CD4-positive, alpha-beta T cell treated with Interleukin-4 for 4 hours (primary cell): ENCODE measurements around the gene ATP6V1E1.
"Not testable (repeated sequence)": the region's sequence is repeated elsewhere in the genome, so short reads cannot be mapped to it uniquely, and the experiment has no call there.

Experiments used
- DNase-seq: peaks from one replicate; pipeline ENCODE4 v3.0.0-alpha.2; 2020

Gene ATP6V1E1

DNA sequence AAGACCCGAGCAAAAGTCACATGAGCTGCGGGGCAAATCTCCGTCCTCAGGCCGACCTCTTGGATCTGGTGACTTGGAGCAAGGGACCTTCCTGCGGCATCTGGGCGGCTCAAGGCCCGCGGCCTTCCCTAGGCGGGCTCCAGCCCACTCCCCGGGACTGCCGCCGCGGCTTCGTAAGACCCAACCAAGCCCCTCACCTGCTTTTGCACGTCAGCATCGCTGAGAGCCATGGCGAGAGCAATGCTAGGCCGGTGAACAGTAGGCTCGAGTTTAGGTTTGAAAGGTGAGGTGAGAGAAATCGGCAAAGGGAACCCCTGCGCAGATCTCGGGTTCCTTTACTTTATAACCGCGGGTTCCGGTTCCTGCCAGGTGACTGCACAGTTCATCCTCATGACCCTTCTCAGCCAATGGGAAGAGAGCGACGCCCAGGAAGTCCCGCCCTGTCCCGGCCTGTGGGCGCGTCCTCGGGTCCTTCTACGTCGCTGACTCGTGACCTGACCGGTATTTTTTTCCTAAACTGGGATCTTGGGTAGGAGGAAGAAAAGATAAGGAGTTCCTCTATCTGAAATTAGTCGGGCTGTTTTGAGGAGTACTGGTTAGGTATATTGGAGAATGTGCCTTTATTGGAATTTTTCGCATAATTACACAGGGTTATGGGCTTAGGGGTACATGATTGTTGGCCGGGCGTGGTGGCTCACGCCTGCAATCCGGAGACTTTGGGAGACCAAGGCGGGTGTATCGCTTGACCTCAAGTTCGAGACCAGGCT lies at the start of gene ATP6V1E1:
TSS of gene ATP6V1E1 (minus strand) at position 344 of the 767 bp plus-strand sequence. CDS start at position 230, 114 bp downstream.
- peak; percentile 96 for DNase-seq

DNA sequence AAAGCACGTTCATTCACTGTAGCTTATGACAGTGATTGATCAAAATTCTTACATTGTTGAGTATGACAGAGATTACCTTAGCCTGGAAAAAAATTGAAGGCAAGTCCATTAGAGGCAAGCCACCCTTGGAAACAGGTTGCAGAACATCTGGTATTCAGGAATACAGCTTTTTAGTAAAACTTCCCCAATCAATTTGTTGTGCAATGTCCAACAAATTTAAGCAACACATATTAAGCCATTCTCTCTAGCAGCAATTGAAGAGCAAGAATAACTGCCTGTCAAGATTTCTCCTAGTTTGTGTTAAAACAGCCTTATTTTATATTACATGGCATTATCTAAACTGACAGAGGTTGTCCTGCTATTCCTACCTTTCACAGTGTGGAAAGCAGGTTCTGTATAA lies 47.0 kb upstream of the ATP6V1E1 start:
- no peak for DNase-seq

DNA sequence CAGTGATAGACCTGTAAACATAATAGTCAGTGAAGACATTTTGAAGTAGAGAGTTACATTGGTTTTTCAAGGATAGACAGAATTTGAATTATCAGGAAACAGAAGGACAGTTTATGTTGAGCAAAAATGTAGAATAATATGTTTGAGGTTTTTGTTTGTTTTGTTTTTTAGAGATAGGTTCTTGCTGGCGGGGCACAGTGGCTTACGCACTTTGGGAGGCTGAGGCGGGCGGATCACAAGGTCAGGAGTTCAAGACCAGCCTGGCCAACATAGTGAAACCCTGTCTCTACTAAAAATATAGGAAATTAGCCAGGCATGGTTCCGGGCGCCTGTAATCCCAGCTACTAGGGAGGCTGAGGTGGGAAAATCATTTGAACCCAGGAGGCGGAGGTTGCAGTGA lies 45.6 kb upstream of the ATP6V1E1 start:
- no peak for DNase-seq

GRCh38 chr22:17672417-17672991 lies 44.0 kb upstream of the ATP6V1E1 start:
- no peak for DNase-seq

DNA sequence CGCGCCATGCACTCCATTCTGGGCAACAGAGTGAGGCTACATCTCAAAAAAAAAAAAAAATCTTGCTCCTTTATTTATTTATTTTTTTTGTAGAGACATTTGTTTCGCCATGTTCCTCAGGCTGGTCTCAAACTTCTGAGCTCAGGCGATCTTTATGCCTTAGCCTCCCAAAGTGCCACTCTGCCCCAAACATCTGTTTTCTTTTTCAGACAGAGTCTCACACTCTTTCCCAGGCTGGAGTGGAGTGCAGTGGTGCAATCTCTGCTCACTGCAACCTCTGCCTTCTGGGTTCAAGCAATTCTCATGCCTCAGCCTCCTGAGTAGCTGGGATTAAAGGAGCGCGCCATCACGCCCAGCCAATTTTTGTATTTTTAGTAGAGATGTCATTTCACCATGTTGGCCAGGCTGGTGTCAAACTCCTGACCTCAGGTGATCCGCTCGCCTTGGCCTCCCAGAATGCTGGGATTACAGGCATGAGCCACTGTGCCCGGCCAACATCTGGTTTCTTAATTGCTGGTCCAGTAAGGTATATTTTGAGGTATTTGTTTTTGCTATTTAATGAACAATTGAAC lies 43.1 kb upstream of the ATP6V1E1 start:
- DNase-seq, result not testable (repeated sequence)

DNA sequence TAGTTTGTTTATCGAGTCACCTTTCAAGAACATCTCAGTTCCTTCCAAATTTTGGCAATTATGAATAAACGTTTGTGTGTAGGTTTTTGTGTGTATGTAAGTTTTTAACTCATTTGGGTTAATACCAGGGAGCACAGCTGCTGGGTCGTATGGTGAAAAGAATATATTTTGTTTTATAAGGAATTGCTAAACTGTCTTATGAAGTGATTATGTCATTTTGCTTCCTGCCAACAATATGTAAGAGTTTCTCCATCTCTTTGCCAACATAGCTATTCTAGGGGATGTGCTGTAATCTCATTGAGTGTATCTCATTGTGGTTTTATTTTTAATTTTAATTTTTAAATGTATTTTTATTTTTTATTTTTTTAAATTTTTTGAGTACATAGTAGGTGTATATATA lies 37.3 kb upstream of the ATP6V1E1 start:
- DNase-seq, result no peak

DNA sequence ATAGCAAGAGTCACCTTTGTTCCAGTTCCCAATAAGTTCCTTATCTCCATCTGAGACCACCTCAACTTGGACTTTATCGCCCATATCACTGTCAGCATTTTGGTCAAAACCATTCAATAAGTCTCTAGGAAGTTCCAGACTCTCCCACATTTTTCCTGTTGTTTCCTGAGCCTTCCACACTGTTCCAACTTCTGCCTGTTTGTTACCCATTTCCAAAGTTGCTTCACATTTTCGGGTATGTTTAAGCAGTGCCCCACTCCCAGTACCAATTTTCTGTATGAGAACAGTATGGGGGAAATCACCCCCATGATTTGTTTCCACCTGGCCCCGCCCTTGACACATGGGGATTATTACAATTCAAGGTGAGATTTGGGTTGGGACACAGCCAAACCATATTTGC lies 36.7 kb upstream of the ATP6V1E1 start:
- DNase-seq, result no peak

- no peak for DNase-seq
Measured at GRCh38 chr22:17664414-17665055, 36.0 kb upstream of the ATP6V1E1 start.

- no peak for DNase-seq
Measured at GRCh38 chr22:17656870-17657395, 28.4 kb upstream of the ATP6V1E1 start.

GRCh38 chr22:17655289-17655688 lies 26.7 kb upstream of the ATP6V1E1 start:
- no peak for DNase-seq

DNA sequence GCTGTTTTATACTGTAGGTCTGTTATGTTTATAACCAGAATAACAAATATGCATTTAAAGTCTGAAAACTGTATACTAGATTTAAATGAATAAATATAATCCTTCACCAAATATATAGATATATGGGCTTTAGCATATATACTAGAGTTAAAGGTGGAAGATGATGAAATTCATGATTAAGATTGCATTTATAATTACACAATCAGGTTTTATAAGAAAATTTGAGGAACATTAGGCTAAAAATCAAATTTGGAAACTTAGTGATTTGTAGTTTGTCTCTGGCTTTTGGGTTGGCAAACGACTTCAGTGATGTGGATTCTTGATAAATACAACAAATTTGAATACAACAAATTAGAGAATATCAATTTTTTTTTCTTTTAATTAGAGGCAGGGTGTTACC lies 20.0 kb upstream of the ATP6V1E1 start:
- DNase-seq, result no peak

- DNase-seq, result no peak
Measured at GRCh38 chr22:17647991-17648390, 19.4 kb upstream of the ATP6V1E1 start.

GRCh38 chr22:17647452-17647851 lies 18.9 kb upstream of the ATP6V1E1 start:
- DNase-seq, result no peak

DNA sequence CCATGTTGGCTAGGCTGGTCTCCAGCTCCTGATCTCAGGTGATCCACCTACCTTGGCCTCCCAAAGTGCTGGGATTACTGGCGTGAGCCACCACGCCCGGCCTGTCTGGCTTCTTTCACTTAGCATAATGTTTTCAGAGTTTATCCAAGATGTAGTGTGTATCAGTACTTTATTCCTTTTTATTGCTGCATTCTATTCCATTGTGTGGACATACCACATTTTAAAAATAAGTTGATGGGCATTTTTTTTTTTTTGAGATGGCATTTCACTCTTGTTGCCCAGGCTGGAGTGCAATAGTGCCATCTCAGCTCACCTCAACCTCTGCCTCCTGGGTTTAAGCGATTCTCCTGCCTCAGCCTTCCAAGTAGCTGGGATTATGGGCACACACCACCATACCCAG lies 13.8 kb upstream of the ATP6V1E1 start:
- not testable (repeated sequence) for DNase-seq

DNA sequence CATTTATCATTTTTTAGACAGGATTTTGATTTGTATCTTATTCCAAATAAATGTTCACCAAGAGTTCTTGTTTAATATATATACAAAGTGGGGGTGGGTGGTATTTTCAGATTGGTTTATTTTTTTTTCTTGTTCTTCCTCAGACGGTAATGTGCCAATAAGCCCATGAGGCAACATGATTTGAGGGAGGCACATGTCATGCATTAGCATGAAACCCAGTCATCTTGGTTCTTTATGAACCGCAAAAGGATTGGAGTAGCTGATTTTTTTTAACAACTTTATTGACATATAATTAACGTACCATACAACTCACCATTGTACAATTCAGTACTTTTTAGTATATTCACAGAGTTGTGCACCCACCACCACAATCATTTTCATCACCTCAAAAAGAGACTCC lies 12.7 kb upstream of the ATP6V1E1 start:
- DNase-seq, result no peak

- peak; percentile 15 for DNase-seq
Measured at GRCh38 chr22:17639247-17639741, 10.7 kb upstream of the ATP6V1E1 start.

- DNase-seq, result peak; percentile 82
Measured at GRCh38 chr22:17638432-17639246, 10.1 kb upstream of the ATP6V1E1 start, which contains the start of gene BCL2L13. Gene BCL2L13, plus strand, starts transcription at chr22:17638757. Its CDS starts 16,955 bp downstream, at chr22:17655712.

GRCh38 chr22:17638182-17638431 lies 9.6 kb upstream of the ATP6V1E1 start:
- DNase-seq, result no peak

- no peak for DNase-seq
Measured at GRCh38 chr22:17637490-17638181, 9.1 kb upstream of the ATP6V1E1 start.

GRCh38 chr22:17636850-17637249 lies 8.3 kb upstream of the ATP6V1E1 start:
- not testable (repeated sequence) for DNase-seq

GRCh38 chr22:17634696-17635095 lies 6.1 kb upstream of the ATP6V1E1 start:
- DNase-seq, result no peak

GRCh38 chr22:17633998-17634323 lies 5.4 kb upstream of the ATP6V1E1 start:
- no peak for DNase-seq
